BLaER1 (cell line): ENCODE data around the gene PRUNE2.

Experiments used
- H3K27ac ChIP-seq: shearing (Covaris generic); formaldehyde crosslinking; 2 replicates; pipeline ENCODE4 v1.8.1; 2022
- H3K27me3 ChIP-seq: shearing (Covaris generic); formaldehyde crosslinking; 2 replicates; pipeline ENCODE4 v1.8.1; 2022
- H3K36me3 ChIP-seq: shearing (Covaris generic); formaldehyde crosslinking; 2 replicates; pipeline ENCODE4 v1.8.1; 2022
- H3K4me1 ChIP-seq: shearing (Covaris generic); formaldehyde crosslinking; 2 replicates; pipeline ENCODE4 v1.8.1; 2022
- H3K4me2 ChIP-seq: shearing (Covaris generic); formaldehyde crosslinking; 2 replicates; pipeline ENCODE4 v1.8.1; 2022
- H3K4me3 ChIP-seq: shearing (Covaris generic); formaldehyde crosslinking; 2 replicates; pipeline ENCODE4 v1.8.1; 2022
- H3K9ac ChIP-seq: shearing (Covaris generic); formaldehyde crosslinking; 2 replicates; pipeline ENCODE4 v1.8.1; 2022
- H3K9me3 ChIP-seq: shearing (Covaris generic); formaldehyde crosslinking; 2 replicates; pipeline ENCODE4 v1.8.1; 2022
- H4K20me1 ChIP-seq: shearing (Covaris generic); formaldehyde crosslinking; 2 replicates; pipeline ENCODE4 v1.8.1; 2022
- Cebpa-rat ChIP-seq: shearing (Covaris generic); IDR thresholded peaks from 2 replicates; pipeline ENCODE4 v1.8.1; 2022

PRUNE2 gene

DNA sequence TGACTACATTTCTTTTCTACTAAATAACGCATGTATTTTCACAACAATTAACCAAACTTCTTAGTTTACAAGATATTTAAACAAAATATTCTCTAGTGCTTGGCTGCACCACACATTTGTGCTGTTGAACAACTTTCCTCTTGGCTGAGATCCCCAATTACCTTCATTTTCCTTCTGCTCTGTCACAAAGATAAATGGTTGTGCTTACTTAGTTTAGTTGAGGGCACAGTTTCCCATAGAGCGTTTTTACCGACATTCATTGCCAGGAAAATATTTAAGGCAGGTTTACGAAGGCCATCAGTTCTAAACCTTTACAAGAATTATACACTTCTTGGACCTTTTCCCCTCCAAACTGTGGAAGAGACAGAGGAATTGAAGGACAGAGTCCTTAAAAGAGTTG lies 60.7 kb downstream of the PRUNE2 start:
- Histone ChIP-seq H3K4me2 (no peak overlapping the region), H3K27me3 (no peaks in the 10 kb centered on the region), H3K9me3 (no peaks in the 10 kb centered on the region), H3K36me3 (no peaks in the 10 kb centered on the region), H3K27ac (no peak overlapping the region), H3K4me3 (no peak overlapping the region), H4K20me1 (no peaks in the 10 kb centered on the region), H3K9ac (no peak overlapping the region), H3K4me1 (no peaks in the 10 kb centered on the region)
- TF ChIP-seq Cebpa-rat, result no peak

DNA sequence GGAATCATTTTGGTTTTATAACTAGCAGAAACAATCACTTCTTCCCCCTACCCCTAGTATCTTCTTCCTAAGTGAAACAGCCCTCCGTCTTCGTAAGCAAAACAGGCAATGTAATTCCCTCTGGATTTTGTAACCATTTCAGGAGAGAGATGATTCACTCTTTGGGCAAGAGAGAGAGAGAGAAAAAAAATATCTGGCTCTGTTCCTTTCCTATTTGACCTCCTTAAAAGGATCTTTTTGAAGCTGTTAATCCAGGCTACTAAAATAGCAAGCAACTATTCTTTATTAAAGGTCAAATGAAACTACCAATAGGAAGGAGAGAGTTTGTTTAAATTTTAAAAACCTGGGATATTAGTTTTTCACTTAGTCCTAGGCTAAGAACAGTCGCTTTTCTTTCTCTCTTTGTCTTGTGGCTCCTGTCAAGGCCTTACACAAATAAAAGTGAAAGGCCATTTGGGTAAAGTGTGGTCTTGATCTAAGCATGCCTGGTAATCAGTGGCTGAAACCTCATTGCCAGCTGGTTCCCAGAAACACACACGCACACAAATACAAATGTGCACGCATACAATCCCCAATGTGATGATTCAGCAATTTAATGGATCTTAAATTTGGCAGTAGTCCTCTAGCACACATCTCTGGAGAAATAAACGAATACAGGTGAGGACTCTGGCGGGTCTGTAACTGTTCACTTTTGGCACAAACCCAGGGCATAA lies 70.2 kb downstream of the PRUNE2 start:
- Histone ChIP-seq H4K20me1 (no peaks in the 10 kb centered on the region), H3K27me3 (no peaks in the 10 kb centered on the region), H3K9me3 (no peaks in the 10 kb centered on the region), H3K4me3 (no peak overlapping the region), H3K9ac (no peak overlapping the region), H3K4me1 (no peaks in the 10 kb centered on the region), H3K4me2 (no peak overlapping the region), H3K27ac (no peak overlapping the region), H3K36me3 (no peaks in the 10 kb centered on the region)
- no peak for TF ChIP-seq Cebpa-rat

DNA sequence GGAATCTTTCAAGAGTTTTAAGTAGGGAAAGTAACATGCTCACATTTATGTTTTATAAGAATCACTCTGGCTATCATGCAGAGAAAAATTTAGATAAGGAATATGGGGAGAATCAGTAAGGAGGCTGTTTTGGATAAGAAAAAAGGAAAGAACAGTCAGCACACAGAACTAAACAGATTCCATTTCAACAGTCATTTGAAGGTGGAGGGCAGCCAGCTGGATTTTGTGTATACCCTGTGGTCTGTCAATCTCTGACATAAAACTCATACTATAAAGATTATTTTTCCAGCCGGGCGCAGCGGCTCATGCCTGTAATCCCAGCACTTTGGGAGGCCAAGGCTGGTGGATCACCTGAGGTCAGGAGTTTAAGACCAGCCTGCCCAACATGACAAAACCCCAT lies 77.5 kb downstream of the PRUNE2 start:
- Histone ChIP-seq H3K27me3 (no peaks in the 10 kb centered on the region), H3K4me3 (no peak overlapping the region), H3K9ac (no peak overlapping the region), H3K4me2 (no peak overlapping the region), H3K27ac (no peak overlapping the region), H3K4me1 (no peaks in the 10 kb centered on the region), H3K9me3 (no peaks in the 10 kb centered on the region), H3K36me3 (no peaks in the 10 kb centered on the region), H4K20me1 (no peaks in the 10 kb centered on the region)
- no peak for TF ChIP-seq Cebpa-rat

DNA sequence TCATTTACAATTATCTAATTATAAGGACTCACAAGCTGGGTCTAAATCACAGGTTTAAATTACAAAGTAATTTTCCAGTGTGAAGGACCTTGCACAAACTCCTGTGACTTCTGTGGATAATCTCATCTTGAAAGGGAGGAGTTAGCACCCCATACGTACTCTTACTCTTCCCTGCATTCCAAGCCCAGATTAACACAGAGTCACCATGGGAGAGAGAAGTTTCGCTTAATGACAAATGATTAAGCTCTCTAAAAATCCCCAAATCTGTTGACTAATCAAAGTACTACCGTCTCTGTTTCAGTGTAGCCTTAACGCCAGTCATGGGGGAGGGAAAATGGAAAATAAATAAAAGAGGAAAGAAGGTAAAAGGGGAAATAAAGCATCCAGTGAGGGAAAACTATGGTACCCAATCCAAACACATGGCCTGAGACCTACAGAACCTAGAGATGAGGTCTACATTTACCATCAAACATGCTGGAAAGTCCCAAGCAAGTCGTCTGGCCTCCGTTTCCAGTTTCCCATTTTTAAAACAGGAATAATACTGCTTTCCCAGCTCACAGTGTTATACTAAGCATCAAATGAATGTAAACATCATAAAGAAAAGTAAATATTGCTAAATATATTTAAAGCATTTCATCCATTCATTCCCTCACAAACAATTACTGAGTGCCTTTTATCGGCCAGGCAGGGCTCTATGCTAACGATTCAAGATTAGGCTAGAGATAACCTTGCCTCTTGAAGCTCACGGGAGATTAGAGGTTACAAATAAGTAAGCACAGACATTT lies 78.4 kb downstream of the PRUNE2 start:
- Histone ChIP-seq H3K27me3 (no peaks in the 10 kb centered on the region), H3K9me3 (no peaks in the 10 kb centered on the region), H3K4me1 (no peaks in the 10 kb centered on the region), H4K20me1 (no peaks in the 10 kb centered on the region), H3K9ac (no peak overlapping the region), H3K4me2 (no peak overlapping the region), H3K36me3 (no peaks in the 10 kb centered on the region), H3K27ac (no peak overlapping the region), H3K4me3 (no peak overlapping the region)
- TF ChIP-seq Cebpa-rat, result no peak

DNA sequence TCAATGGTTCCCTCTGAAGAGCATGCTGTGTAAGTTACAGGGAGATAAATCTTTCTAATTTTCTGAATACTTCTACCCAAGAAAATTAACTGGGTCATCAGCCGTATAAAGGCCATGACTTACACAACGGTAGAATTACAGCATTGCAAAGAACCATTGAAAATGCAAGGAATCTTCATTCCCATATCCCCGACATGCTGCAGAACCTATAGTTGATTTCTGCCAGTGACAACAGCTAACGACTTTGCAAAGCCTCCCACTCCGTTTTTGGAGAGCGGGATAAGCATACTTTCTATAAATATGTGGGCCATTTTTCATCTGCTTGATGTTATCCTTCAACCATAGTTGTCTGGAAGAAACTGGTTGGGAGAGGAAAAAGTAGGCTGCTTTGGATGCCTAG lies 85.5 kb downstream of the PRUNE2 start:
- Histone ChIP-seq H3K4me3 (no peak overlapping the region), H3K4me1 (no peaks in the 10 kb centered on the region), H3K27ac (no peak overlapping the region), H3K27me3 (no peaks in the 10 kb centered on the region), H3K9ac (no peak overlapping the region), H3K9me3 (no peaks in the 10 kb centered on the region), H3K4me2 (no peak overlapping the region), H4K20me1 (no peaks in the 10 kb centered on the region), H3K36me3 (no peaks in the 10 kb centered on the region)
- no peak for TF ChIP-seq Cebpa-rat

DNA sequence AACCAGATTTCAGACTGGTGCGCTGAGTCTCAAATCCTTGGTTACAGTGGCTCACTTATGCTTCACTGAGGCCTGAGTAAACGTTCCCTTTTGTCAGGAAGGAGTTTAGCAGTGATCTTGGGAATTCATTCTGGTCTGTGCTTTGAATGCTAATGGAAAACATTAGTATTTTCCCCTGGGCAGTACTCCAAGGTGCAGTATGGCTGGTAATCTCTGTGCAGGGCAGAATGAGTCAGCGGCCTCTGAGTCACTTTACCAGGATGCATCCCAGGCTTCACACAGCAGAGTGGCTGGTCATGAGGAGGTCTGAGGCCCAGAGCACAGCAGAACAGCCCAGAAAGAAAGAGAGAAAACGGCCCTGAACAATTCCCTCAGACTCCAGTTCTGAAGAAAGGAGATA lies 87.6 kb downstream of the PRUNE2 start:
- Histone ChIP-seq H4K20me1 (no peaks in the 10 kb centered on the region), H3K27me3 (no peaks in the 10 kb centered on the region), H3K9ac (no peak overlapping the region), H3K27ac (no peak overlapping the region), H3K4me3 (no peak overlapping the region), H3K9me3 (no peaks in the 10 kb centered on the region), H3K4me2 (no peak overlapping the region), H3K4me1 (no peaks in the 10 kb centered on the region), H3K36me3 (no peaks in the 10 kb centered on the region)
- no peak for TF ChIP-seq Cebpa-rat

DNA sequence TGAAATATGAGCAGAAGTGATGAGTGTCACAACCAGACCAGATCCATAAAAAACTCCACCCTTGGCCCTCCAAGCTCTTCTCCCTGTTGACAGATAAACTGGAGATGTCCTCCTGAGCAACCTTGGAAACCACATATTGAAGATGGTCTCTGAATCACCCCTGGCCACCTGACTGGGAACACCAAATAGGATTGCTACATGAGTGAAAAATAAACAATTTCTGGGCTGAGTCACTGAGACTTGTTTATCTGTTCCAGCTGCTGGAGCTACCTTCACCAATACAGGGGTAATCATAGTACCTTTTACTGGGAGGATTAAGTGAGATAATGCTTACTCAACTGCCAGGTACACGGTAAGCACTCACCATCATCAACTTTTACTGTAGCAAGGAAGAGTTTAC lies 88.4 kb downstream of the PRUNE2 start:
- H3K27me3 ChIP-seq, result no peaks in the 10 kb centered on the region
- H3K27ac ChIP-seq, result no peak overlapping the region
- no peak for TF ChIP-seq Cebpa-rat
- H3K9ac ChIP-seq, result no peak overlapping the region
- H4K20me1 ChIP-seq, result no peaks in the 10 kb centered on the region
- H3K9me3 ChIP-seq, result no peaks in the 10 kb centered on the region
- H3K4me3 ChIP-seq, result no peak overlapping the region
- no peaks in the 10 kb centered on the region for H3K36me3 ChIP-seq
- H3K4me1 ChIP-seq, result no peaks in the 10 kb centered on the region
- H3K4me2 ChIP-seq, result no peak overlapping the region

DNA sequence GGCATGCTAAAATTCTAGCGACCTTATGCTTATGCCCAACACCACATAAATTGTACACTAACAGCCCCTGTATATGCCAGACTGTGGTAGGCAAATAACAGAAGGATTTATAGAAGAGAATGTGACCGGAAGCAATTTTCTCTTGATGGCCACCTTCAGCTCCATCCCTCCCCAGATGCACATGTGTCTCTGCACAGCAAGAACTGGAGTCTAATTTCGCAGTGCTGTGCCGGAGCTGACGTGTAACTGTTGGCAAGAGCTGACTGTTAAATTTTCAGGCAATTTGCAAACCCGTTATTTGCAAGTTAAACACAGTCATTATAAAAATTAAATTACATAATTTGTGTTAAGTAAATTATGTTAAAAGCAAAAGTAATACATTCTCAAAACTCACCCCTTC lies 93.3 kb downstream of the PRUNE2 start:
- Histone ChIP-seq H3K36me3 (no peaks in the 10 kb centered on the region), H3K9ac (no peak overlapping the region), H4K20me1 (no peaks in the 10 kb centered on the region), H3K9me3 (no peaks in the 10 kb centered on the region), H3K4me2 (no peak overlapping the region), H3K27ac (no peak overlapping the region), H3K27me3 (no peaks in the 10 kb centered on the region), H3K4me3 (no peak overlapping the region), H3K4me1 (no peaks in the 10 kb centered on the region)
- no peak for TF ChIP-seq Cebpa-rat

DNA sequence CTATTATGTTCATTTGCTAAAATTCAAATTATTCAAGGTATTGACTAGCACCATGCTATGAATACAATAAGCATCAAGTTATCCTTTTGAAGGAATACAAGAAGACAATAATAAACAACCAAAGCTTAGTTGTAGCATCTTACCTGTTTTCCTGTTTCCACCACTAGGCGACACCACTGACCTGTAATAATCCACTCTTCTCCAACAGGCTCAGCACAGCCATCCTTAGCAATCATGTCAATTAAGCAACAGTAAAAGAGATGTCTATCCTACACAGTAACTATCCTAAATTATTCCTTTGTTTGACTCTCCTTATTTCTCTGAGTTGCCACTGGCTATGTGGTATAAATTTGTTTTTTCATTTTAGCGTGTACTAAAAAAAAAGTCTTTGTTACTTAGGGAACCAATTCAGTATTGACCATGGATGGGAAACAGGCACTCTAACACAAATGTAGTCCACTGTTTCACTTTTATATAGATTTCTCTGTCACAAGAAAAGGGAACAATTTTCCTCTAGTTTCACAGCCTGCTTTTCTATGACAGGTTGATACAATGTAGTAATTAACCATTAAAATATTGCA lies 95.4 kb downstream of the PRUNE2 start:
- Histone ChIP-seq H4K20me1 (no peaks in the 10 kb centered on the region), H3K27me3 (no peaks in the 10 kb centered on the region), H3K9me3 (no peaks in the 10 kb centered on the region), H3K4me3 (no peak overlapping the region), H3K4me2 (no peak overlapping the region), H3K36me3 (no peaks in the 10 kb centered on the region), H3K4me1 (no peaks in the 10 kb centered on the region), H3K27ac (no peak overlapping the region), H3K9ac (no peak overlapping the region)
- TF ChIP-seq Cebpa-rat, result no peak

DNA sequence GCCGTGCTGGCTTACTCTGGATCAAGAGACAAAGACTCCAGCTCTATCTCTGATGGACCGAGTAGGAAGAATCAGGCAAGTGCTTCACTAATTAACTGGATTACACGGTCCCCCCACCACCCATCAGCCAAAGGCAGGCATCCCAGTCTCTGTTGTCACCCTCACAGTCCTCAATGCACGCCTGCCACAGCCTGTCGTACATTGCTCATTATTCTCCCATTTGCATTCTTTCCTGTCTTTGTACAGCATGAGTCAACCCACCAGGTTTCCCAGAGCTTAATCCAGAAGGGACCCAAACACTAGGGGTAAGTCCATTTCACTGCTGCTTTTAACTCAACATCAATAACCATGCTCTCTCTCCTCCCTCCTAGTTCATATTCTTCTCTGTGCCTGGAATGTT lies 97.3 kb downstream of the PRUNE2 start:
- no peaks in the 10 kb centered on the region for H3K27me3 ChIP-seq
- no peaks in the 10 kb centered on the region for H3K9me3 ChIP-seq
- no peak for TF ChIP-seq Cebpa-rat
- no peak overlapping the region for H3K4me3 ChIP-seq
- no peaks in the 10 kb centered on the region for H3K4me1 ChIP-seq
- no peaks in the 10 kb centered on the region for H4K20me1 ChIP-seq
- H3K36me3 ChIP-seq, result no peaks in the 10 kb centered on the region
- no peak overlapping the region for H3K27ac ChIP-seq
- no peak overlapping the region for H3K4me2 ChIP-seq
- no peak overlapping the region for H3K9ac ChIP-seq
